Activated CD8-positive, alpha-beta T cell treated with anti-CD3 and anti-CD28 coated beads, Interleukin-2, amount 10 ng/mL, durations not matched to agents 7 days and 5 days (primary cell): ENCODE results near the gene MS4A10. TPM values are rescaled to one million over a fixed set of nuclear protein-coding genes. Genes with fewer than 3 reads are reported as not detected.

Source experiments
- ATAC-seq: fragments of 150-1000 bp; cut with Tn5 transposase; one replicate; pipeline ENCODE4 v1.10.0; 2021; ENCODE audit warnings: moderate library complexity
- CTCF ChIA-PET: fragments of 350-600 bp; sonication (Branson Sonifier 250); formaldehyde crosslinking; loops from one replicate; lab custom pipeline; 2021; ENCODE audit warnings: antibody characterized with exemption; lab: Charles Lee
- POLR2A ChIA-PET: fragments of 350-600 bp; sonication (Branson Sonifier 250); formaldehyde crosslinking; loops from one replicate; lab custom pipeline; 2021; ENCODE audit warnings: antibody characterized with exemption; lab: Charles Lee
- DNase-seq: peaks from one replicate; pipeline ENCODE4 v3.0.0-alpha.2; 2020
- H3K27ac Mint-ChIP-seq: one replicate; pipeline ENCODE4 v1.8.0; 2021; ENCODE audit warnings: mild to moderate bottlenecking, mixed read lengths
- H3K27me3 Mint-ChIP-seq: one replicate; pipeline ENCODE4 v1.8.0; 2021; ENCODE audit warnings: low read depth, mixed read lengths
- H3K36me3 Mint-ChIP-seq: one replicate; pipeline ENCODE4 v1.8.0; 2021; ENCODE audit warnings: low read depth, mixed read lengths
- H3K4me1 Mint-ChIP-seq: one replicate; pipeline ENCODE4 v1.8.0; 2021; ENCODE audit warnings: low read depth, mixed read lengths
- H3K4me3 Mint-ChIP-seq: one replicate; pipeline ENCODE4 v1.8.0; 2021; ENCODE audit warnings: mild to moderate bottlenecking, mixed read lengths
- H3K9me3 Mint-ChIP-seq: one replicate; pipeline ENCODE4 v1.8.0; 2022; ENCODE audit warnings: mixed read lengths; ENCODE audit not compliant: insufficient read depth
- total RNA-seq, 2 experiments: library from RNA; stranded (reverse); gene quantifications; one replicate each; pipeline ENCODE4 v1.2.3, GENCODE V29; 2021

Gene MS4A10
- total RNA-seq, 2 experiments from 2014 or later = not detected

DNA sequence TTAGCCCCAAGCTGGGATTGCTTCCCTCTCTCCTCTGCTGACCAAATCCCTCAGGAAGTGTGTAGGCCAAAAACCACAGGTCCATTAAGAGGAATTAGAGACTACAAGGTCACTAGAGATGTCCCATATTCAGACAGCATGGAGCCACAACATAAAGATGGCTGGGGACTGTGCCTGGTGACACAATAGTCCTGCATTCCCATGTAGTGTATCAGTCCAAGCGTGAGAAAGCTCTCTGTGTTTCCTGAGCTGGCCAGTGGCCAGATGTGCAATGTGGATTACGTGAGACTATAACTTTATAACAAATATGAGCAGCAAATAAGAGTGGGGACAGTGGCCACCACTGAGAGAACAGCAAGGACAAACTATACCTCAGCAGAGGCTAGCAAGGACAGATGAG, 7.6 kb upstream of the MS4A10 start:
- H3K9me3 Mint-ChIP-seq = no peaks in the 10 kb centered on the region
- ChIA-PET POLR2A (interaction anchor here (0.9 kb wide), 1 partner anchor 22 kb away, joined by 3 read pairs; no protein-coding TSS in a partner anchor), CTCF (interaction anchor here (1.2 to 5.5 kb wide), 4 partner anchors 12 to 110 kb away, joined by 3 to 49 read pairs (median 22); no protein-coding TSS in a partner anchor)
- H3K27me3 Mint-ChIP-seq = peaks cover 13% of the 10 kb centered on the region
- DNase-seq (no peak), ATAC-seq (no peak)
- no peak overlapping the region for H3K4me3 Mint-ChIP-seq
- H3K36me3 Mint-ChIP-seq = no peaks in the 10 kb centered on the region
- H3K27ac Mint-ChIP-seq = no peak overlapping the region
- peaks cover 7% of the 10 kb centered on the region for H3K4me1 Mint-ChIP-seq

DNA sequence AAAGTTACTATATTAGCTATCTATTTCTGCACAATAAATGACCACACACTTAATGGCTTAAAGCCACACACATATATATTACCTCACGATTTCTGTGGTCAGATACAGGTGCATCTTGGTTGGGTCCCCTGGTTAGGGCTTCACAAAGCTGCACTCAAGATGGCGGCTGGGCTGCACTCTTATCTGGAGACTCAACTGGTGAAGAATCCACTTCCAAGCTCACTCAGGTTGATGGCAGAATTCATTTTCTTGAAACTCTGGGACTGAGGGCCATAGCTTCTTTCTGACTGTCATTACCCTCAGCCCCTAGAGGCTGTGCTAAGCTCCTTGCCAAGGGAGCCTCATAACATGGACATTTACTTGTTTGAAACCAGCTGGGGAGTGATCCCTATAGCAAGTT, 5.1 kb upstream of the MS4A10 start:
- Mint-ChIP-seq H3K36me3 (no peaks in the 10 kb centered on the region), H3K27ac (no peak overlapping the region), H3K9me3 (no peaks in the 10 kb centered on the region), H3K4me1 (peaks cover 7% of the 10 kb centered on the region), H3K27me3 (peaks cover 13% of the 10 kb centered on the region), H3K4me3 (no peak overlapping the region)
- ChIA-PET POLR2A (no interaction called here), CTCF (interaction anchor here (1.7 to 3.2 kb wide), 3 partner anchors 51 to 119 kb away, joined by 6 to 10 read pairs (median 7); no protein-coding TSS in a partner anchor)
- DNase-seq (no peak), ATAC-seq (no peak)

DNA sequence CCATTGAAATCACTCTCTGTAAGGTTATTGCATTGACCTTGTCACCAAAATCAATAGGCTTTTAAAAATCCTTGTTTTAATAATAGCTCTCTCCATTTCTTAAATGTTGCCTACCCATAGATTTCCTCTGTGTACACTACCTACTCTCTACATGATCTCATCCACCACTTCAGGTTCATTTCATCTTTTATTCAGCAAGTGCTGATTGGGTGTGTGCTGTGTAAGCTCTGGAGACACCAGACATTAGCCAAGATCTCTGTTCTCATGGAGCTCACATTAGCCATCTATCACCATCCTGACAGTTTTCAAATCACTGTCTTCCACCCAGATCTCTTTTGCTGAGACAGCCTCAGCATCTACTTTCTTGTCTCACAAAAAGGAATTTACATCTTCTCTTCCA, 4.4 kb upstream of the MS4A10 start:
- ChIA-PET POLR2A (no interaction called here), CTCF (interaction anchor here (0.8 to 3.2 kb wide), 3 partner anchors 79 to 119 kb away, joined by 3 to 10 read pairs (median 6); no protein-coding TSS in a partner anchor)
- Mint-ChIP-seq H3K9me3 (no peaks in the 10 kb centered on the region), H3K4me3 (no peak overlapping the region), H3K36me3 (no peaks in the 10 kb centered on the region), H3K4me1 (peaks cover under 1% of the 10 kb centered on the region), H3K27me3 (peaks cover 13% of the 10 kb centered on the region), H3K27ac (no peak overlapping the region)
- no peak for DNase-seq
- no peak for ATAC-seq

DNA sequence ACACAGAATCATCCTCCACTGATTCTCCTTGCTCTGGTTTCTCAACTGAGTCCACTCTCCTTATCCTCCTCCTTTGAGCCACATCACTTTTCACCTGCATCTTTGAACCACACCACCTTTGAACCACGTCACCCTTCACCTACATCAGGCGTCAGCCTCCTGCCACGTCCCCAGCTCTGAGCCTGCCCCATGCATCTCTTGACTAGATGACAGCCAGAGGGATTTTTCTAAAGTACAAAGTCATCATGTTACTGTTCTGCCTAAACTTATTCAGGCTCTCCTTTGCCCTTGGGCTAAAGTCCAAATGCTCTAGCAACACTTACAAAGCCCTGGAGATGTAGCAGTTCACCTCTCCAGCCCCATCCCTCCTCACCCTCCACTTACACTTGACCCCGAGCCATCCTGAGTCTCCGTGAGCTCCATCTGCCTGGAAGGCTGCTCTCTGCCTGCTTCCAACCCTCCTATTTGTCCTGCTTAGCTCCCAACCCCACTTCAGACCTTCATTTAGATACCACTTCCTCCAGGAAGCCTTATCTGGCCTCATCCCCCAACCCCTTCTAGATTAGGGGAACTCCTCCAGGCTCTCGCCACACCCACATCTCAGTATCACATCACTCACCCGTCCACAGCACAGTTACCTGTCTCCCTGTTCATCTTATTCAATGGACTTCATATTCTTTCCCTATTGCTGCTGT, 3.7 kb upstream of the MS4A10 start:
- POLR2A ChIA-PET = no interaction called here
- H3K4me3 Mint-ChIP-seq = no peak overlapping the region
- CTCF ChIA-PET = interaction anchor here (0.8 to 1.7 kb wide), 3 partner anchors 79 to 106 kb away, joined by 3 to 6 read pairs (median 3); no protein-coding TSS in a partner anchor
- no peaks in the 10 kb centered on the region for H3K9me3 Mint-ChIP-seq
- peaks cover 13% of the 10 kb centered on the region for H3K27me3 Mint-ChIP-seq
- H3K4me1 Mint-ChIP-seq = no peaks in the 10 kb centered on the region
- no peak for ATAC-seq
- DNase-seq = no peak
- H3K36me3 Mint-ChIP-seq = no peaks in the 10 kb centered on the region
- no peak overlapping the region for H3K27ac Mint-ChIP-seq

DNA sequence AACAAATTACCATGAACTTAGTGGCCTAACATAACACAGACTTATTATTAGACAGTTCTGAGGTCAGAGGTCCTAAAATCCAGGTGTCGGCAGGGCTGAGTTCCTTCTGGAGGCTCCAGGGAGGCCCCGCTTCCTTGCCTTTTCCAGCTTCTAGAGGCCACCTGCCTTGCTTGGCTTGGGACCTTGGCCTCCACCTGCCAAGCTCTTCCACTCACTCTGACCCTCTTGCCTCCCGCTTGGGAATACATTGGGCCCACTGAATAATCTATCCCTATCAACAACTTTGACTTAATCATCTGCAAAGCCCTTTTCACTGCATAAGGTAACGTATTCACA, 3.2 kb upstream of the MS4A10 start:
- Mint-ChIP-seq H3K36me3 (no peaks in the 10 kb centered on the region), H3K9me3 (no peaks in the 10 kb centered on the region), H3K4me3 (no peak overlapping the region), H3K27me3 (peaks cover 13% of the 10 kb centered on the region), H3K27ac (no peak overlapping the region), H3K4me1 (no peaks in the 10 kb centered on the region)
- CTCF ChIA-PET = interaction anchor here (1.2 kb wide), 2 partner anchors 106 to 118 kb away, joined by 3 read pairs; no protein-coding TSS in a partner anchor
- ATAC-seq (no peak), DNase-seq (no peak)
- POLR2A ChIA-PET = no interaction called here

DNA sequence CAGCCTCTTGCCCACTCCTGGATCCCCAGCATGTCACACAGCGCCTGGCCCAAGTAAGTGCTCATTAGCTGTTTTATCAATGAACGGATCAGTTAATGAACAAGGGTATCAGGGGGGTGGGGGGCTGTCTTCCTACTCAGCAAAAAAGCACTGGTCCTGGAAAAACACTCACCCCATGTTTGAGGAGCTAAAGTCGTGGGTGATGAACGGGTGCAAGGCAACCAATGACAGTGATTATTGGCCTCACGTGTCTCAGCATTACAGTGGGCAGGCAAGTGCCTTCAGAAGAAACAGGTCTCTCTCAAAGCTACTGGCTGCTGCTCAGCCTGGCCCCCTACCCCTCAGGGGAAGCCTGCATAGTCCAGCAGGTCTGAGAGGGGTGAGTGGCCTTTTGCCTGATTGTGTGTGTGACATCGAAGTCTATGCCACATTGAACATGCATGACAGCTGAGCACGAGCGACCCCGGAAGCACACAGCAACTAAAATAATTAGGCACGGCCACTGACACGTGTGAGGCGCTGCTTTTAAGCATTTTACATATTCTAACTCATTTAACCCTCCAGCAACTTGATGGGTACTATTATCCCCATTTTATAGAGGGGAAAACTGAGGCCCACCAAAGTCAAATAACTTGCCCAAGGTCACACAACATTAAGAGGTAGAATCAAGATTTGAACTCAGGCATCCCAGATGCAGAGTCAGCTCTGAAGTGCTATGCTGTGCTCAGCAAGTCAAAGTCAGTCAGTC, 2.6 kb upstream of the MS4A10 start:
- Mint-ChIP-seq H3K4me3 (no peak overlapping the region), H3K36me3 (no peaks in the 10 kb centered on the region), H3K4me1 (no peaks in the 10 kb centered on the region), H3K9me3 (no peaks in the 10 kb centered on the region), H3K27me3 (peaks cover 9% of the 10 kb centered on the region), H3K27ac (no peak overlapping the region)
- POLR2A ChIA-PET = no interaction called here
- CTCF ChIA-PET = interaction anchor here (1.2 kb wide), 2 partner anchors 105 to 117 kb away, joined by 3 read pairs; no protein-coding TSS in a partner anchor
- ATAC-seq = no peak
- no peak for DNase-seq

DNA sequence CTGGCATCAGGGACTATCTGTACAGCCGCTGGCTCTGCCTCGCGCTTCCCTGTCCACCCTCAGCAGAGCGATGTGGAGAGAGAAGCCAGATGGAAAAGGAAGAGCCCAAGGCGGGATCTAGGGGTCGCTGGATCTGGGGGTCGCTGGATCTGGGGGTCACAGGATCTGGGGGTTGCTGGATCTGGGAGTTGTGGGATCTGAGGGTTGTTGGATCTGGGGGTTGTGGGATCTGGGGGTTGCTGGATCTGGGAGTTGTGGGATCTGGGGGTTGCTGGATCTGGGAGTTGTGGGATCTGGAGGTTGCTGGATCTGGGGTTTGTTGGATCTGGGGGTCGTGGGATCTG, 2.0 kb upstream of the MS4A10 start:
- POLR2A ChIA-PET = no interaction called here
- Mint-ChIP-seq H3K27me3 (peaks cover 6% of the 10 kb centered on the region), H3K4me3 (no peak overlapping the region), H3K4me1 (no peaks in the 10 kb centered on the region), H3K36me3 (no peaks in the 10 kb centered on the region), H3K9me3 (no peaks in the 10 kb centered on the region), H3K27ac (no peak overlapping the region)
- DNase-seq (no peak), ATAC-seq (no peak)
- CTCF ChIA-PET = interaction anchor here (1.2 kb wide), 2 partner anchors 104 to 117 kb away, joined by 3 read pairs; no protein-coding TSS in a partner anchor

DNA sequence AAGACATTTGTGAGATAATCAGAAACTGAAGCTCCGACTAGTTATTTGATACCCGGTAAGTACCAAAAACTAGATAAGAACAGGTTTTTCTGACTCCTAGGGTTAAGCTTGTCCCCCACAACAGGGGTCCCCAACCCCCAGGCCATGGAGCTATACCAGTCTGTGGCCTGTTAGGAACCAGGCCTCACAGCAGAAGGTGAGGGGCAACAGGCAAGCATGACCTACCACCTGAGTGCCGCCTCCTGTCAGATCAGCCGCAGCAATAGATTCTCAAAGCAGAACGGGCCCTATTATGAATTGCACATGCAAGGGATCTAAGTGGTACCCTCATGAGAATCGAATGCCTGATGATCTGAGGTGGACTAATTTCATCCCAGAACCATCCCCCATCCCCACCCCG, 1.2 kb upstream of the MS4A10 start:
- H3K36me3 Mint-ChIP-seq = no peaks in the 10 kb centered on the region
- ATAC-seq (no peak), DNase-seq (no peak)
- H3K27ac Mint-ChIP-seq = no peak overlapping the region
- CTCF ChIA-PET = interaction anchor here (0.7 to 3.5 kb wide), 2 partner anchors 8 to 107 kb away, joined by 4 to 12 read pairs; no protein-coding TSS in a partner anchor
- no peak overlapping the region for H3K4me3 Mint-ChIP-seq
- H3K4me1 Mint-ChIP-seq = no peaks in the 10 kb centered on the region
- H3K9me3 Mint-ChIP-seq = no peaks in the 10 kb centered on the region
- POLR2A ChIA-PET = no interaction called here
- H3K27me3 Mint-ChIP-seq = peaks cover 3% of the 10 kb centered on the region

DNA sequence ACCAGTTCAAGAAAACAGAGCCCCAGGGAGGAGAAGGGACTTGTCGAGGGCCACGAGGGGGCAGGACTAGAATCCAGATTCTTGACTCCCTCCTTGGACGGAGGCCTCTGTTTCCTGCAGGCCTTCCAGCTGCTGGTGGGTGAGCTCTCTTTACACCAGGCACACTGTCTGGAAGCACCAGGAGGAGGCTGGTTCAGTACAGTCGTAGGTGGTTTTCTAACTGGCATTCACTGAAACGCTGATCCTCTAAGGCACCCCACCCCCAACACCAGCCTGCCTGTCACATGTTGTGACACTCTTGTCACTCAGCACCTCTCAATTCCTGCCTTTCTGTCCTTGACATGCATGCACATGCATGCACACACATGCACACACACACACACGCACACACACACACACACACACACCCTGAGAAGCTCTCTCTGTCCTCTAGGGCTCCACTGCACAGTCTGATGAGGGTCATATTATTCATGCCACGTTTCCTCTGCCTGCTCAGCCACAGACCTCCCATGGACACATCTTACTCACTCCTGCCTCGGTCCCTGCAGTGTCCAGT, 751 bp downstream of the MS4A10 start:
- no peaks in the 10 kb centered on the region for H3K27me3 Mint-ChIP-seq
- no peak overlapping the region for H3K4me3 Mint-ChIP-seq
- no peak for DNase-seq
- CTCF ChIA-PET = interaction anchor here (3.5 kb wide), 1 partner anchor 10 kb away, joined by 12 read pairs; no protein-coding TSS in a partner anchor
- H3K9me3 Mint-ChIP-seq = no peaks in the 10 kb centered on the region
- H3K36me3 Mint-ChIP-seq = no peaks in the 10 kb centered on the region
- no peak for ATAC-seq
- no peak overlapping the region for H3K27ac Mint-ChIP-seq
- H3K4me1 Mint-ChIP-seq = no peaks in the 10 kb centered on the region
- POLR2A ChIA-PET = no interaction called here

DNA sequence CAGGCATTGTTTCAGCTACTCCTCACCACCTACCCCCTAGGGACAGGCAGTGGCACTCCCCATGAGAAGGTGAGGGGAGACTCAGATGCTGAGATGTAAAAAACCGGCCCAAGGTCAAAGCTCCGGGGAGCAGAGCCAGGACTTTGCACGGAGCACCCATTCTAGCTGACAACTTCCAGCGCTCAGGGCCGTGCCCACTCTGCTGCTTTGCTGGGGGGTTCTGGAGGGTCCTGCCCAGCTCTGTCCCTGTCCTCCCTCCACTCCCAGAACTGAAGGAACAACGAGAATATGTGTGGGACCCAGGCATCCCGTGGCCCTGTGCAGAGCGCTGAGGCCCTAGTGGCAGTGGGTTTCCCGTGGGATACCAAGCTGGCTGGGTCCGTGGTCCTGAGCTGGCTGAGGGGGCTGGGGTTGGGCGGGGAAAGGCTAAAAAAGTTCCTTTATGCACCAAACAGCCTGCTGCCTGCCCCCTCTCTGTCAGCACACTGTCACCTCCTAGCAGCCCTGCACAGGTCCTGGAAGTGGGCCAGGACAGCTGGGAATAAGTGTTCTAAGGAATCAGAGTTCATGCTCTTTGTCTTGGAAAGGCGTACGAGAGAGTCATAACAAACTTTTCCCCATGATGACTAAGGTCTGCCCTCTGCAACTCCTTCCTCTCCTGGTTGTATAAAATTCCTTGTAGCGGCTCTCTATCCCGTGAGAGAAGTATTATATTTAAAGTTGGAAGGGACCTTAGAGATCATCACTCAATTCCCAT, 1.9 kb downstream of the MS4A10 start:
- H3K36me3 Mint-ChIP-seq = no peaks in the 10 kb centered on the region
- no peaks in the 10 kb centered on the region for H3K9me3 Mint-ChIP-seq
- no peak overlapping the region for H3K4me3 Mint-ChIP-seq
- H3K27ac Mint-ChIP-seq = no peak overlapping the region
- no peaks in the 10 kb centered on the region for H3K27me3 Mint-ChIP-seq
- POLR2A ChIA-PET = no interaction called here
- ATAC-seq (no peak), DNase-seq (no peak)
- no peaks in the 10 kb centered on the region for H3K4me1 Mint-ChIP-seq
- CTCF ChIA-PET = interaction anchor here (3.5 kb wide), 1 partner anchor 11 kb away, joined by 12 read pairs; no protein-coding TSS in a partner anchor

DNA sequence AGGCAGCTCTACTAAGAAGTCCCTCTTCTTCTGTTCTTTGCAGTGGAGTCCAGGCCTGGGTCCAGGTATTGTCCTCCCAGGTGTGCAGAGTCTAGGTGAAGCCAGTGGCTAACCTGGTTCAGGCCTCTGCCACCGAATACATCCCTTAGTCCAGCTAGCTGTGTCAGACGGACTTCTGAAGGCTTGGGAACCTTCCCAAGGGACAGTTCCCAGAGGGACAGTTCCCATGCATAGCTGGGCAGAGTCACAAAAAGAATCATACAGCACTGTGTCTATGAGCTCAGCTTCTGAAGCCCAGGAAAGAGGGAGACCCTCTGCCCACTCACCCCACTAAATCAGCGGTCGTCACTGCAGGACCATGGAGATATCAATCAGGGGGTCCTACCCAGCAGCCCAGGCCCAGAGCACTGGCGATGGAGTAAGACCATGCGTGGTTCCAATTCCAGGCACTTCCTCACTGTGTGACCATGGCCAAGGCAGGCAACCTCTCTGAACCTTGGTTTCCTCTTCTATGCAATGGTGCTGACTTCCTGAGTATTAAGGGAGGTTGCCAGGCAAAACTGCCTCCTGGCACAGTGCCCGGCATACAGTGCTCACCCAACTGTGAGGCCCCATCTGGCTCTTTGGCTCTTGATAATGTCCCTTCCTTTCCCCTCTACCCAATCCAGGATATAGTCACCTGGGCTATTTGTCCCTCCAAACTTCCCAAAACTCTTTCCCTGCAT, 3.4 kb downstream of the MS4A10 start:
- H3K27ac Mint-ChIP-seq = no peak overlapping the region
- no peaks in the 10 kb centered on the region for H3K4me1 Mint-ChIP-seq
- DNase-seq (no peak), ATAC-seq (no peak)
- no peaks in the 10 kb centered on the region for H3K9me3 Mint-ChIP-seq
- no peak overlapping the region for H3K4me3 Mint-ChIP-seq
- no peaks in the 10 kb centered on the region for H3K36me3 Mint-ChIP-seq
- ChIA-PET CTCF (no interaction called here), POLR2A (no interaction called here)
- H3K27me3 Mint-ChIP-seq = no peaks in the 10 kb centered on the region
